GM23338 (cell line): ENCODE results near the gene PHF20. TPM values are rescaled to one million over a fixed set of nuclear protein-coding genes. Genes with fewer than 3 reads are reported as not detected.

Experiments used
- ATAC-seq: fragments of 200-7000 bp; cut with Tn5 transposase; 3 replicates; pipeline ENCODE4 v1.9.1; 2020
- DNase-seq: peaks from one replicate; pipeline ENCODE4 v3.0.0-alpha.2; 2015; ENCODE audit warnings: low spot score
- H2AFZ ChIP-seq: fragments of 200-600 bp; sonication (generic); 2 replicates; pipeline ENCODE4 v1.8.0; 2016; ENCODE audit warnings: antibody characterized with exemption, mild to moderate bottlenecking, moderate library complexity
- H3F3A ChIP-seq: fragments of 200-600 bp; sonication (generic); replicated peaks from 2 replicates; pipeline ENCODE4 v1.8.0; 2017; ENCODE audit warnings: antibody characterized with exemption, mixed run types, low read depth
- H3K27ac ChIP-seq: fragments of 200-600 bp; sonication (generic); 2 replicates; pipeline ENCODE4 v1.6.1; 2016; ENCODE audit warnings: low read depth
- H3K27me3 ChIP-seq: fragments of 200-600 bp; sonication (generic); 2 replicates; pipeline ENCODE4 v1.8.0; 2016; ENCODE audit warnings: mild to moderate bottlenecking, mixed run types, moderate library complexity; ENCODE audit not compliant: insufficient read depth
- H3K36me3 ChIP-seq: fragments of 200-600 bp; sonication (generic); 2 replicates; pipeline ENCODE4 v1.8.0; 2016; ENCODE audit warnings: mild to moderate bottlenecking; ENCODE audit not compliant: insufficient read depth
- H3K4me1 ChIP-seq: fragments of 200-600 bp; sonication (generic); 2 replicates; pipeline ENCODE4 v1.8.0; 2016; ENCODE audit warnings: mild to moderate bottlenecking, moderate library complexity; ENCODE audit not compliant: insufficient read depth
- H3K4me2 ChIP-seq: fragments of 200-600 bp; sonication (generic); 2 replicates; pipeline ENCODE4 v1.7.1; 2017; ENCODE audit warnings: mixed run types
- H3K4me3 ChIP-seq: fragments of 200-600 bp; sonication (generic); 2 replicates; pipeline ENCODE4 v1.6.1; 2016; ENCODE audit warnings: mixed run types
- H3K79me2 ChIP-seq: fragments of 200-600 bp; sonication (generic); replicated peaks from 2 replicates; pipeline ENCODE4 v1.8.0; 2017; ENCODE audit warnings: mild to moderate bottlenecking; ENCODE audit not compliant: insufficient read depth
- H3K9me2 ChIP-seq: fragments of 200-600 bp; sonication (generic); 2 replicates; pipeline ENCODE4 v1.8.0; 2017; ENCODE audit not compliant: insufficient read depth
- H4K20me1 ChIP-seq: fragments of 200-600 bp; sonication (generic); replicated peaks from 2 replicates; pipeline ENCODE4 v1.8.0; 2017; ENCODE audit warnings: mild to moderate bottlenecking; ENCODE audit not compliant: insufficient read depth
- H3K27ac Mint-ChIP-seq: 2 replicates; pipeline ENCODE4 v1.8.0; 2020; ENCODE audit warnings: inconsistent platforms, mild to moderate bottlenecking, moderate library complexity, mixed read lengths
- H3K27me3 Mint-ChIP-seq: 3 replicates; pipeline ENCODE4 v1.8.0; 2022; ENCODE audit warnings: low read depth, mild to moderate bottlenecking, moderate library complexity, mixed read lengths, inconsistent platforms; ENCODE audit not compliant: insufficient read depth, poor library complexity
- H3K36me3 Mint-ChIP-seq: 3 replicates; pipeline ENCODE4 v1.8.0; 2021; ENCODE audit warnings: low read depth, mild to moderate bottlenecking, inconsistent platforms, moderate library complexity, mixed read lengths
- H3K4me1 Mint-ChIP-seq: 3 replicates; pipeline ENCODE4 v1.8.0; 2020; ENCODE audit warnings: mild to moderate bottlenecking, inconsistent platforms, mixed read lengths
- H3K4me3 Mint-ChIP-seq: 3 replicates; pipeline ENCODE4 v1.8.0; 2021; ENCODE audit warnings: moderate library complexity, mild to moderate bottlenecking, inconsistent platforms, mixed read lengths
- H3K9me3 Mint-ChIP-seq: 3 replicates; pipeline ENCODE4 v1.8.0; 2020; ENCODE audit warnings: moderate library complexity, mild to moderate bottlenecking, inconsistent platforms, mixed read lengths
- CREB1 ChIP-seq: fragments of 250-450 bp; sonication (Bioruptor Pico); IDR thresholded peaks from 2 replicates; pipeline ENCODE4 v1.5.0; 2020; ENCODE audit warnings: low read depth, mild to moderate bottlenecking, moderate library complexity
- EZH2 ChIP-seq: fragments of 200-600 bp; sonication (generic); IDR thresholded peaks from one replicate; pipeline ENCODE4 v1.8.0; 2017; ENCODE audit warnings: antibody characterized with exemption, mild to moderate bottlenecking, low read depth; ENCODE audit not compliant: unreplicated experiment
- EZH2phosphoT487 ChIP-seq: fragments of 200-600 bp; sonication (generic); IDR thresholded peaks from one replicate; pipeline ENCODE4 v1.8.1; 2018; ENCODE audit warnings: antibody characterized with exemption; ENCODE audit not compliant: unreplicated experiment
- JUNB ChIP-seq: IDR thresholded peaks from one replicate; pipeline ENCODE4 v1.6.1; 2016; ENCODE audit warnings: antibody characterized with exemption; ENCODE audit not compliant: unreplicated experiment
- NANOG ChIP-seq: IDR thresholded peaks from 2 replicates; pipeline ENCODE4 v1.6.1; 2016; ENCODE audit warnings: antibody characterized with exemption, borderline replicate concordance
- POLR2AphosphoS5 ChIP-seq: IDR thresholded peaks from 2 replicates; pipeline ENCODE4 v1.6.1; 2016; ENCODE audit warnings: antibody characterized with exemption, low read depth
- STAT1 ChIP-seq: IDR thresholded peaks from one replicate; pipeline ENCODE4 v1.6.1; 2016; ENCODE audit warnings: antibody characterized with exemption; ENCODE audit not compliant: unreplicated experiment
- ZNF114 ChIP-seq: fragments of 250-450 bp; sonication (Bioruptor Pico); IDR thresholded peaks from 2 replicates; pipeline ENCODE4 v1.5.0; 2020; ENCODE audit warnings: mild to moderate bottlenecking, moderate library complexity
- ZNF331 ChIP-seq: fragments of 250-450 bp; sonication (Bioruptor Pico); IDR thresholded peaks from 2 replicates; pipeline ENCODE4 v1.5.0; 2020; ENCODE audit warnings: low read depth, mild to moderate bottlenecking, moderate library complexity
- polyA plus RNA-seq: library from polyadenylated mRNA; unstranded; fragments of >200 nt; fragmentation: Nextera tagmentation; extraction: Ambion mirVana; gene quantifications from 2 replicates; pipeline ENCODE4 v1.2.1, GENCODE V29; 2016
- total RNA-seq: library from RNA; depleted of rRNA; stranded (reverse); fragments of >200 nt; shearing (Covaris generic); gene quantifications from 2 replicates; pipeline ENCODE4 v1.2.3, GENCODE V29; 2014
- TF ChIP-seq, protein P1 (sequence below), 2 experiments: fragments of 200-600 bp in 1 of 2; sonication (generic) in 1 of 2; conservative IDR thresholded peaks; 2 replicates each; pipeline versions ENCODE4 v1.5.1 to v1.6.1; 2016 to 2017; ENCODE audit warnings: antibody characterized with exemption in 2 of 2, low read depth in 2 of 2, mild to moderate bottlenecking in 2 of 2, moderate library complexity in 1 of 2
- TF ChIP-seq, protein P2 (sequence below): fragments of 250-450 bp; sonication (Bioruptor Pico); IDR thresholded peaks from 2 replicates; pipeline ENCODE4 v1.5.0; 2020; ENCODE audit warnings: mild to moderate bottlenecking, moderate library complexity
- TF ChIP-seq, protein P3 (sequence below): IDR thresholded peaks from one replicate; pipeline ENCODE4 v1.6.1; 2018; ENCODE audit warnings: antibody characterized with exemption; ENCODE audit not compliant: unreplicated experiment
- TF ChIP-seq, protein P4 (sequence below): IDR thresholded peaks from 2 replicates; pipeline ENCODE4 v1.6.1; 2016; ENCODE audit warnings: antibody characterized with exemption

Gene PHF20
- total and polyA plus RNA-seq, 2 experiments from 2014 or later, result 71.8 to 103 TPM

DNA sequence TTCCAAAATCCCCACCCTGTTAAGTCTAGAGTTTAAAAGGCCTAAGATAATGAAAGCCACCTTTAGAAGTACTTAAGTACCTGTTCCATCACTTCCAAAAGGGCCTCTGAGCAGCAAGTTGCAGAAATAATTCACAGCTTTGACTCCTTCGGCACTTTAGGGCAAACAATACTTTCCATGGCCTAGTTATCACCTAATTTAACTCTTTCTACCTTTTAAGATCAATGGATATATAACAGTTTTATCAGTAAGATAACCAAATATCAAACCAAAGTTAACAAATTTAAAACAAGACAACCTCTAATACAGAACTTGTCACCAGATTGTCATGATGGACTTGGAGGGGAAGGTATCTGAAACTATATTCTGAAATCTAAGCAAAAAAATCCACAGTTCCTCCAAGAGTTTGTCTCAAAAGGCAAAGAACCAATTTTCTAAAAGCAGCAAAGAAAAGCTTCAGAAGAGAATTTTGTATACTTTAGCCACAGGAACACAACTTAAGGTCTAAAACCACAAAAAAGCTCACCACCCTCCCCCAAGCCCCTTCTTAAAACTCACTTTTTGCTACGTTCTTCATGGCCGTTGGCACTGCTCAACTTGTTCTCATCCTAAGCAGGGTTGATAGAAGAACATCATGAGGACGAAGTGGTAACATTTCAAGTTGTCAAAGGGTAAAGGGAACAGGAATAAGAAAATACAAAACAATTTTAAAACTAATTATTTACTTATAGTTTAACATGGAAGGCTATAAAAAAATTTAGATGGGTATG, 33.2 kb upstream of the PHF20 start:
- peaks cover 24% of the 10 kb centered on the region for H3K27me3 Mint-ChIP-seq
- peaks cover 84% of the 10 kb centered on the region for H3K79me2 ChIP-seq
- peaks cover 82% of the 10 kb centered on the region for H3K36me3 Mint-ChIP-seq

More for the DNA sequence above, 33.2 kb upstream of the PHF20 start:
- no peaks in the 10 kb centered on the region for H3K9me2 ChIP-seq
- H3K4me3 ChIP-seq, result no peak overlapping the region
- H3K27ac Mint-ChIP-seq, result peak overlapping the region; percentile 11; the same call in 1 of the 2 replicates
- no peak for DNase-seq
- H3K27ac ChIP-seq, result peak overlapping the region; percentile 28; the same call in 1 of the 2 replicates
- peaks cover 13% of the 10 kb centered on the region; the same call in 1 of the 2 replicates for H3F3A ChIP-seq
- H3K9me3 Mint-ChIP-seq, result peaks cover 4% of the 10 kb centered on the region; the same call in 1 of the 3 replicates
- no peaks in the 10 kb centered on the region for H3K27me3 ChIP-seq
- peaks cover 63% of the 10 kb centered on the region for H3K36me3 ChIP-seq
- no peak overlapping the region for H3K4me2 ChIP-seq
- peaks cover 28% of the 10 kb centered on the region for H3K4me1 Mint-ChIP-seq
- TF ChIP-seq STAT1 (no peak), ZNF331 (CRISPR knock-in tag) (no peak), CREB1 (CRISPR knock-in tag) (no peak), NANOG (no peak), POLR2AphosphoS5 (no peak), JUNB (no peak), EZH2 (no peak), ZNF114 (CRISPR knock-in tag) (no peak), EZH2phosphoT487 (no peak)
- TF ChIP-seq, protein P1, sequence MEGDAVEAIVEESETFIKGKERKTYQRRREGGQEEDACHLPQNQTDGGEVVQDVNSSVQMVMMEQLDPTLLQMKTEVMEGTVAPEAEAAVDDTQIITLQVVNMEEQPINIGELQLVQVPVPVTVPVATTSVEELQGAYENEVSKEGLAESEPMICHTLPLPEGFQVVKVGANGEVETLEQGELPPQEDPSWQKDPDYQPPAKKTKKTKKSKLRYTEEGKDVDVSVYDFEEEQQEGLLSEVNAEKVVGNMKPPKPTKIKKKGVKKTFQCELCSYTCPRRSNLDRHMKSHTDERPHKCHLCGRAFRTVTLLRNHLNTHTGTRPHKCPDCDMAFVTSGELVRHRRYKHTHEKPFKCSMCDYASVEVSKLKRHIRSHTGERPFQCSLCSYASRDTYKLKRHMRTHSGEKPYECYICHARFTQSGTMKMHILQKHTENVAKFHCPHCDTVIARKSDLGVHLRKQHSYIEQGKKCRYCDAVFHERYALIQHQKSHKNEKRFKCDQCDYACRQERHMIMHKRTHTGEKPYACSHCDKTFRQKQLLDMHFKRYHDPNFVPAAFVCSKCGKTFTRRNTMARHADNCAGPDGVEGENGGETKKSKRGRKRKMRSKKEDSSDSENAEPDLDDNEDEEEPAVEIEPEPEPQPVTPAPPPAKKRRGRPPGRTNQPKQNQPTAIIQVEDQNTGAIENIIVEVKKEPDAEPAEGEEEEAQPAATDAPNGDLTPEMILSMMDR (conservative IDR thresholded peaks at IDR 0.05; ENCODE audit: low read depth in 2 of 2), result no peak
- TF ChIP-seq, protein P2, sequence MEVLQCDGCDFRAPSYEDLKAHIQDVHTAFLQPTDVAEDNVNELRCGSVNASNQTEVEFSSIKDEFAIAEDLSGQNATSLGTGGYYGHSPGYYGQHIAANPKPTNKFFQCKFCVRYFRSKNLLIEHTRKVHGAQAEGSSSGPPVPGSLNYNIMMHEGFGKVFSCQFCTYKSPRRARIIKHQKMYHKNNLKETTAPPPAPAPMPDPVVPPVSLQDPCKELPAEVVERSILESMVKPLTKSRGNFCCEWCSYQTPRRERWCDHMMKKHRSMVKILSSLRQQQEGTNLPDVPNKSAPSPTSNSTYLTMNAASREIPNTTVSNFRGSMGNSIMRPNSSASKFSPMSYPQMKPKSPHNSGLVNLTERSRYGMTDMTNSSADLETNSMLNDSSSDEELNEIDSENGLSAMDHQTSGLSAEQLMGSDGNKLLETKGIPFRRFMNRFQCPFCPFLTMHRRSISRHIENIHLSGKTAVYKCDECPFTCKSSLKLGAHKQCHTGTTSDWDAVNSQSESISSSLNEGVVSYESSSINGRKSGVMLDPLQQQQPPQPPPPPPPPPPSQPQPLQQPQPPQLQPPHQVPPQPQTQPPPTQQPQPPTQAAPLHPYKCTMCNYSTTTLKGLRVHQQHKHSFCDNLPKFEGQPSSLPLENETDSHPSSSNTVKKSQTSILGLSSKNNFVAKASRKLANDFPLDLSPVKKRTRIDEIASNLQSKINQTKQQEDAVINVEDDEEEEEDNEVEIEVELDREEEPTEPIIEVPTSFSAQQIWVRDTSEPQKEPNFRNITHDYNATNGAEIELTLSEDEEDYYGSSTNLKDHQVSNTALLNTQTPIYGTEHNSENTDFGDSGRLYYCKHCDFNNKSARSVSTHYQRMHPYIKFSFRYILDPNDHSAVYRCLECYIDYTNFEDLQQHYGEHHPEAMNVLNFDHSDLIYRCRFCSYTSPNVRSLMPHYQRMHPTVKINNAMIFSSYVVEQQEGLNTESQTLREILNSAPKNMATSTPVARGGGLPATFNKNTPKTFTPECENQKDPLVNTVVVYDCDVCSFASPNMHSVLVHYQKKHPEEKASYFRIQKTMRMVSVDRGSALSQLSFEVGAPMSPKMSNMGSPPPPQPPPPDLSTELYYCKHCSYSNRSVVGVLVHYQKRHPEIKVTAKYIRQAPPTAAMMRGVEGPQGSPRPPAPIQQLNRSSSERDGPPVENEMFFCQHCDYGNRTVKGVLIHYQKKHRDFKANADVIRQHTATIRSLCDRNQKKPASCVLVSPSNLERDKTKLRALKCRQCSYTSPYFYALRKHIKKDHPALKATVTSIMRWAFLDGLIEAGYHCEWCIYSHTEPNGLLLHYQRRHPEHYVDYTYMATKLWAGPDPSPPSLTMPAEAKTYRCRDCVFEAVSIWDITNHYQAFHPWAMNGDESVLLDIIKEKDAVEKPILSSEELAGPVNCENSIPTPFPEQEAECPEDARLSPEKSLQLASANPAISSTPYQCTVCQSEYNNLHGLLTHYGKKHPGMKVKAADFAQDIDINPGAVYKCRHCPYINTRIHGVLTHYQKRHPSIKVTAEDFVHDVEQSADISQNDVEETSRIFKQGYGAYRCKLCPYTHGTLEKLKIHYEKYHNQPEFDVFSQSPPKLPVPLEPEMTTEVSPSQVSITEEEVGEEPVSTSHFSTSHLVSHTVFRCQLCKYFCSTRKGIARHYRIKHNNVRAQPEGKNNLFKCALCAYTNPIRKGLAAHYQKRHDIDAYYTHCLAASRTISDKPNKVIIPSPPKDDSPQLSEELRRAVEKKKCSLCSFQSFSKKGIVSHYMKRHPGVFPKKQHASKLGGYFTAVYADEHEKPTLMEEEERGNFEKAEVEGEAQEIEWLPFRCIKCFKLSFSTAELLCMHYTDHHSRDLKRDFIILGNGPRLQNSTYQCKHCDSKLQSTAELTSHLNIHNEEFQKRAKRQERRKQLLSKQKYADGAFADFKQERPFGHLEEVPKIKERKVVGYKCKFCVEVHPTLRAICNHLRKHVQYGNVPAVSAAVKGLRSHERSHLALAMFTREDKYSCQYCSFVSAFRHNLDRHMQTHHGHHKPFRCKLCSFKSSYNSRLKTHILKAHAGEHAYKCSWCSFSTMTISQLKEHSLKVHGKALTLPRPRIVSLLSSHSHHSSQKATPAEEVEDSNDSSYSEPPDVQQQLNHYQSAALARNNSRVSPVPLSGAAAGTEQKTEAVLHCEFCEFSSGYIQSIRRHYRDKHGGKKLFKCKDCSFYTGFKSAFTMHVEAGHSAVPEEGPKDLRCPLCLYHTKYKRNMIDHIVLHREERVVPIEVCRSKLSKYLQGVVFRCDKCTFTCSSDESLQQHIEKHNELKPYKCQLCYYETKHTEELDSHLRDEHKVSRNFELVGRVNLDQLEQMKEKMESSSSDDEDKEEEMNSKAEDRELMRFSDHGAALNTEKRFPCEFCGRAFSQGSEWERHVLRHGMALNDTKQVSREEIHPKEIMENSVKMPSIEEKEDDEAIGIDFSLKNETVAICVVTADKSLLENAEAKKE (CRISPR knock-in tag), result no peak
- TF ChIP-seq, protein P3, sequence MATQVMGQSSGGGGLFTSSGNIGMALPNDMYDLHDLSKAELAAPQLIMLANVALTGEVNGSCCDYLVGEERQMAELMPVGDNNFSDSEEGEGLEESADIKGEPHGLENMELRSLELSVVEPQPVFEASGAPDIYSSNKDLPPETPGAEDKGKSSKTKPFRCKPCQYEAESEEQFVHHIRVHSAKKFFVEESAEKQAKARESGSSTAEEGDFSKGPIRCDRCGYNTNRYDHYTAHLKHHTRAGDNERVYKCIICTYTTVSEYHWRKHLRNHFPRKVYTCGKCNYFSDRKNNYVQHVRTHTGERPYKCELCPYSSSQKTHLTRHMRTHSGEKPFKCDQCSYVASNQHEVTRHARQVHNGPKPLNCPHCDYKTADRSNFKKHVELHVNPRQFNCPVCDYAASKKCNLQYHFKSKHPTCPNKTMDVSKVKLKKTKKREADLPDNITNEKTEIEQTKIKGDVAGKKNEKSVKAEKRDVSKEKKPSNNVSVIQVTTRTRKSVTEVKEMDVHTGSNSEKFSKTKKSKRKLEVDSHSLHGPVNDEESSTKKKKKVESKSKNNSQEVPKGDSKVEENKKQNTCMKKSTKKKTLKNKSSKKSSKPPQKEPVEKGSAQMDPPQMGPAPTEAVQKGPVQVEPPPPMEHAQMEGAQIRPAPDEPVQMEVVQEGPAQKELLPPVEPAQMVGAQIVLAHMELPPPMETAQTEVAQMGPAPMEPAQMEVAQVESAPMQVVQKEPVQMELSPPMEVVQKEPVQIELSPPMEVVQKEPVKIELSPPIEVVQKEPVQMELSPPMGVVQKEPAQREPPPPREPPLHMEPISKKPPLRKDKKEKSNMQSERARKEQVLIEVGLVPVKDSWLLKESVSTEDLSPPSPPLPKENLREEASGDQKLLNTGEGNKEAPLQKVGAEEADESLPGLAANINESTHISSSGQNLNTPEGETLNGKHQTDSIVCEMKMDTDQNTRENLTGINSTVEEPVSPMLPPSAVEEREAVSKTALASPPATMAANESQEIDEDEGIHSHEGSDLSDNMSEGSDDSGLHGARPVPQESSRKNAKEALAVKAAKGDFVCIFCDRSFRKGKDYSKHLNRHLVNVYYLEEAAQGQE, result no peak
- TF ChIP-seq, protein P4, sequence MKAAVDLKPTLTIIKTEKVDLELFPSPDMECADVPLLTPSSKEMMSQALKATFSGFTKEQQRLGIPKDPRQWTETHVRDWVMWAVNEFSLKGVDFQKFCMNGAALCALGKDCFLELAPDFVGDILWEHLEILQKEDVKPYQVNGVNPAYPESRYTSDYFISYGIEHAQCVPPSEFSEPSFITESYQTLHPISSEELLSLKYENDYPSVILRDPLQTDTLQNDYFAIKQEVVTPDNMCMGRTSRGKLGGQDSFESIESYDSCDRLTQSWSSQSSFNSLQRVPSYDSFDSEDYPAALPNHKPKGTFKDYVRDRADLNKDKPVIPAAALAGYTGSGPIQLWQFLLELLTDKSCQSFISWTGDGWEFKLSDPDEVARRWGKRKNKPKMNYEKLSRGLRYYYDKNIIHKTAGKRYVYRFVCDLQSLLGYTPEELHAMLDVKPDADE, result no peak
- peak overlapping the region; percentile 48; the same call in 2 of the 3 replicates for H3K4me3 Mint-ChIP-seq
- H4K20me1 ChIP-seq, result peaks cover 72% of the 10 kb centered on the region
- ATAC-seq, result no peak
- H2AFZ ChIP-seq, result no peak overlapping the region
- peaks cover 17% of the 10 kb centered on the region for H3K4me1 ChIP-seq
